Thyroid gland (tissue), 4 donors: Measurements from ENCODE around the gene SELENBP1.

ENCODE experiments used
- CTCF ChIP-seq, 6 experiments: fragments of 200-600 bp in 3 of 6; fragments of 450-650 bp in 3 of 6; sonication (generic) in 3 of 6; IDR thresholded peaks; one replicate each; pipeline ENCODE4 v1.5.1; 2016 to 2019; ENCODE audit warnings: antibody characterized with exemption in 6 of 6, mild to moderate bottlenecking in 2 of 6, inconsistent platforms in 1 of 6, moderate library complexity in 1 of 6
- POLR2A ChIP-seq, 2 donors: fragments of 450-650 bp; IDR thresholded peaks; one replicate each; pipeline ENCODE4 v1.6.1; 2017; ENCODE audit warnings: antibody characterized with exemption in 2 of 2, mild to moderate bottlenecking in 2 of 2, moderate library complexity in 1 of 2

- TF ChIP-seq CTCF (IDR thresholded peaks at IDR 0.05), result no peak
- TF ChIP-seq POLR2A (IDR thresholded peaks at IDR 0.05), result no peak
These were observed 36.4 kb upstream of the SELENBP1 start for GRCh38 chr1:151408891-151409290.
